Suppressor macrophage (primary cell): ENCODE results near the gene IAPP.
"Not testable (repeated sequence)": the region's sequence is repeated elsewhere in the genome, so short reads cannot be mapped to it uniquely, and the experiment has no call there.

Experiments
- DNase-seq, 4 experiments: peaks; one replicate each; pipeline ENCODE4 v3.0.0-alpha.2; 2020 to 2022

The IAPP gene

GRCh38 chr12:21381320-21381719, 8.6 kb downstream of the IAPP start:
- DNase-seq, result not testable (repeated sequence)

DNA sequence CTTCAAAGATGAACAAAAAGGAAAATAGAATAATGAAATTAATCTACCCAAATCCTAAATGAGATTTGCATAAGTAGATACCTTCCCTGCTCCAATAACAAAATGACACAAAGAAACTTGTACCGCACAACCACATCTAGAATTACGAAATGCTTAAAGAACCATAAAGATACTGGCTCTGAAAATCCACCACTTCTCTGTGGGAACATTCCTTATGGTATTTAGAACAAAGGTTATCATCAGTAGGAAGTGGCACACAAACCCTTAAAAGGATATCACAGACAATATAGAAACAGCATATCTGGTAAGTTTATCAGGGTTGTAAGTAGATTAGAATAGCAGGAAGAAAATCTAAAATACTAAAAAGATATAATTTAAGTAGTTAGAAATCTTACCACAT, 11.6 kb downstream of the IAPP start:
- DNase-seq, result no peak

- no peak for DNase-seq
Observed at GRCh38 chr12:21387174-21387573, 14.5 kb downstream of the IAPP start.

DNA sequence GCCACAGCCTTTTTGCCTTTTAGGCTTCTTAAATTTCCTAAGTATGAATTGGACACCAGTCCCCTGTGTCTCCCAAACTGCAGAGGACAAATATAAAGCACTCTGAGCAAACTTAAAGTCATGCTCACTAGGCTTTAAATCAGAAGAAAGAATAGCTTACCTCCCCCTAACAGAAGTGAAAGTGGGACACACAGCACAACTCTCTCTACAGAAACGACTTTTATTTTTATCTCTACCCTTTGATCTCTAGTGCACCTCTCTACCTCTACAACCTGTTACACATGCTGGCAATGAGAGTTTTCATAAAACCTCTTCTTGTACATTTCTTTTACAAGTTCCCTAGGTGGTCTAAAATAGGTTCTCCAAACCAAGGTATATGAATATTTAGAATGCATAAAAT, 19.7 kb downstream of the IAPP start:
- no peak for DNase-seq

DNA sequence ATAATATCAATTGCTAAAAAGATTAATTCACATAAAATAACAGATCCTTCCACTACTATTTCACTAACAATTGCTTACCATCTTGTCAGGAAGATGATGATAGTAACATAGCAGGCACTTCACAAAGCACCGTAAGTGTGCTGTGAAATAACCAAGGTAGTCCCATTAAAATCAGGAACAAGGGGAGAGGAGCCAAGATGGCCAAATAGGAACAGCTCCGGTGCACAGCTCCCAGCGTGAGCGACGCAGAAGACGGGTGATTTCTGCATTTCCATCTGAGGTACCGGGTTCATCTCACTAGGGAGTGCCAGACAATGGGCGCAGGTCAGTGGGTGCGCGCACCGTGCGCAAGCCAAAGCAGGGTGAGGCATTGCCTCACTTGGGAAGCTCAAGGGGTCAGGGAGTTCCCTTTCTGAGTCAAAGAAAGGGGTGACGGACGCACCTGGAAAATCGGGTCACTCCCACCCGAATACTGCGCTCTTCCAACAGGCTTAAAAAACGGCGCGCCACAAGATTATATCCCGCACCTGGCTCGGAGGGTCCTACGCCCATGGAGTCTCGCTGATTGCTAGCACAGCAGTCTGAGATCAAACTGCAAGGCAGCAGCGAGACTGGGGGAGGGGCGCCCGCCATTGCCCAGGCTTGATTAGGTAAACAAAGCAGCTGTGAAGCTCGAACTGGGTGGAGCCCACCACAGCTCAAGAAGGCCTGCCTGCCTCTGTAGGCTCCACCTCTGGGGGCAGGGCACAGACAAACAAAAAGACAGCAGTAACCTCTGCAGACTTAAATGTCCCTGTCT, 22.3 kb downstream of the IAPP start:
- not testable (repeated sequence) for DNase-seq

GRCh38 chr12:21413369-21414277, 40.9 kb downstream of the IAPP start:
- DNase-seq, result no peak

GRCh38 chr12:21416511-21417121, 43.9 kb downstream of the IAPP start:
- DNase-seq, result no peak

- not testable (repeated sequence) for DNase-seq
Observed at GRCh38 chr12:21418398-21418797, 45.7 kb downstream of the IAPP start.

GRCh38 chr12:21419009-21419699, 46.5 kb downstream of the IAPP start:
- not testable (repeated sequence) for DNase-seq

GRCh38 chr12:21428241-21428640, 55.5 kb downstream of the IAPP start:
- DNase-seq, result no peak
